HG03060 (cell line): ENCODE results near the gene RANBP3.

Experiments
- ATAC-seq: cut with Tn5 transposase; IDR thresholded peaks from one replicate; pipeline ENCODE4 v1.9.1; 2021; ENCODE audit warnings: low read depth, moderate number of reproducible peaks; ENCODE audit not compliant: unreplicated experiment

The RANBP3 gene

GRCh38 chr19:5908773-5909442, 69.0 kb downstream of the RANBP3 start:
- ATAC-seq, result no peak

GRCh38 chr19:5907241-5907640, 70.7 kb downstream of the RANBP3 start:
- no peak for ATAC-seq

- no peak for ATAC-seq
These were observed 72.7 kb downstream of the RANBP3 start for GRCh38 chr19:5905114-5905778.

- ATAC-seq, result peak; percentile 76
These were observed 73.4 kb downstream of the RANBP3 start, which contains the start of gene VMAC for GRCh38 chr19:5904352-5905113. Gene VMAC (plus strand): TSS chr19:5904872. CDS start chr19:5904891, 19 bp downstream.

GRCh38 chr19:5903624-5904351, 74.2 kb downstream of the RANBP3 start, which contains the start of gene NDUFA11:
Gene NDUFA11 (minus strand): TSS chr19:5903790. CDS start chr19:5903708, 82 bp downstream.
- peak; percentile 15 for ATAC-seq

- ATAC-seq, result no peak
These were observed 74.8 kb downstream of the RANBP3 start for GRCh38 chr19:5903056-5903623.

- no peak for ATAC-seq
These were observed 77.0 kb downstream of the RANBP3 start for GRCh38 chr19:5900976-5901375.

- ATAC-seq, result no peak
These were observed 78.0 kb downstream of the RANBP3 start for GRCh38 chr19:5899728-5900526.

GRCh38 chr19:5897189-5897969, 80.6 kb downstream of the RANBP3 start:
- no peak for ATAC-seq

- no peak for ATAC-seq
These were observed 81.4 kb downstream of the RANBP3 start for GRCh38 chr19:5896365-5897076.

GRCh38 chr19:5895890-5896289, 82.0 kb downstream of the RANBP3 start:
- ATAC-seq, result no peak

GRCh38 chr19:5895409-5895808, 82.5 kb downstream of the RANBP3 start:
- no peak for ATAC-seq

- no peak for ATAC-seq
These were observed 83.1 kb downstream of the RANBP3 start for GRCh38 chr19:5894704-5895349.

- no peak for ATAC-seq
These were observed 83.8 kb downstream of the RANBP3 start for GRCh38 chr19:5893907-5894703.

GRCh38 chr19:5893296-5893903, 84.5 kb downstream of the RANBP3 start:
- no peak for ATAC-seq

- no peak for ATAC-seq
These were observed 85.1 kb downstream of the RANBP3 start for GRCh38 chr19:5892772-5893275.
